Left ventricle myocardium superior (tissue), 1 donor: ENCODE results near the gene LYST. TPM values are rescaled to one million over a fixed set of nuclear protein-coding genes. Genes with fewer than 3 reads are reported as not detected.

Source experiments
- ATAC-seq: fragments of 200-7000 bp; cut with Tn5 transposase; one replicate; pipeline ENCODE4 v1.9.1; 2020; ENCODE audit warnings: mild to moderate bottlenecking, moderate library complexity
- DNase-seq: peaks from one replicate; pipeline ENCODE4 v3.0.0-alpha.2; 2020
- intact Hi-C: fragments of 100-400 bp; cut with micrococcal nuclease; formaldehyde crosslinking; loops from one replicate; pipeline ENCODE4 v1.11.0; 2022
- total RNA-seq: library from RNA; stranded (reverse); fragmentation: NEBNext Ultra II Directional; extraction: Animal tissue kit (Norgen Biotek cat#: 25700); gene quantifications from one replicate; pipeline ENCODE4 v1.2.1, GENCODE V29; 2021
- donor health status: DM: no; HTN: yes; CAD: no; lungs with severe emphysema.

The LYST gene
- total RNA-seq, 1 donor from 2014 or later, result 11.9 TPM

DNA sequence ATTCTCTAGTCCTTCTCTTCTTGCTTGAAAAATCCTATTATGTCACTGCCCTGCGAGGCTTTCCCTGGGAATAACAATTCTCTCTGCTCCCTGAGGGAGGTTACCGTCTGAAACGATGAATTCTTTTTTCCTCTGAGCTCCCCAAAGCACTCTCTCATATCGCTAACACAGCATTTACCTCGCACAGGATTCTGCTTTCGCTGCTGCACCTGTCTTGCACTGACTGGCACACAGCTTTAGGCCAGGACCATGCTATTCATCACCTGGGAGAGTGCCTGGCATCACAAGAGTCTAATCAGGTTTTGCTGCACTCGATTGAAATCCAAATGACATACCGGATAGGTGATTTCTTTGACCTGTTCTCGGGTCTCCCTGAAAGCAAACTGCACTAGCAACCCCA, 164.3 kb downstream of the LYST start:
- DNase-seq, result no peak
- intact Hi-C loops, result loop anchor here (10.0 kb wide), 1 partner anchor 62 kb away; no protein-coding TSS in a partner anchor
- no peak for ATAC-seq

- ATAC-seq (no peak), DNase-seq (no peak)
- intact Hi-C loops, result no loop called here
These were observed 169.2 kb downstream of the LYST start for GRCh38 chr1:235697508-235697907.

DNA sequence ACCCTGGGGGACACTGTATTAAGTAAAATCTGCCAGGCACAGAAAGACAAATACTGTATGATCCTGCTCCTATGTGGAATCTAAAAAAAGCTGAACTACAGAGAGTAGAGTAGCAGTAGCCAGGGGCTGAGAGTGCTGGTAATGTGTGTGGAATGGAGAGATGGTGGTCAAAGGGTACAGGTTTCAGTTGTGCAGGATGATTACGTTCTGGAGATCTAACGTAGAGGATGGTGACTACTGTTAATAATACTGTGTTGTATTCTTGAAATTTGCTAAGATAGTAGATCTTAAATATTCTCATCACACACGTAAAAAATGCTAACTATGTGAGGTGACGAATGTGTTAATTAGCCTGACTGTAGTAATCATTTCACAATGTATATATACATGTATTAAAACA, 177.3 kb downstream of the LYST start:
- no peak for DNase-seq
- intact Hi-C loops, result no loop called here
- ATAC-seq, result no peak

DNA sequence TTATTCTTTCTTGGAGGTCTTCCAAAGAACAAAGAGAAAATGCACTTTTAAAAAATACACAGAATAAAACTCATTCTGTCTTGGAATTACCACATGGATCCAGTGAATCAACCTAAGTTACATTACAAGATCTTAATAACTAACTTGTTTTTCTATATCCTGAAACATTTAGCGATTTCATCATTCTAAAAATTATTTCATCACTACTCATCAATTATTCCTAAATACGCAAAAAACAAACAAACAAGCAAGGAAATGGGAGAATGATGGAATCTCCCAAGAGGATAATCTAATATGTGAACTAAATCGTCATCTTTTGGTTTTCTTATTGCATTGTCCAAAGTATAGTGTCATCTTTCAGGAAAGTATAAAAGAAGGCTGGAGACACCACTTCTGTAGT, 178.6 kb downstream of the LYST start:
- no peak for DNase-seq

DNA sequence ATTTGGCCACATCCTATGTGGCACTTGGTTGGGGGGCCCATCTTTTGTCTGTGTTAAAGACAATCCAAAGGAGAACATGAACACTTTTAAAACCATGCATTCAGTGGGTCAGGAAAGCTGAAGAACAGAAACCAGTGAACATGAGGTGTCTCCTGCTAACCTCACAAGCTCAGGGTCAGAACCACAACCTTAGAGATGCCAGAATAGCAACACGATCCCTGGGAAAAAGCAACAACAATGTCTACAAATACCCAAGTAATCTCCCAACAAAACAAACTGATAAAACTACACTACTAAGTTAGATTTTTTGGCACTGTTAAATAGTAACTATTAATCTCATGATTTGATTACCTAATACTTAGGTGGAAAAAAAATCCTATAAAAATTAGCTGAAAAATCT, 183.1 kb downstream of the LYST start:
- intact Hi-C loops, result no loop called here

More for the DNA sequence above, 178.6 kb downstream of the LYST start:
- ATAC-seq, result no peak
- intact Hi-C loops, result no loop called here

DNA sequence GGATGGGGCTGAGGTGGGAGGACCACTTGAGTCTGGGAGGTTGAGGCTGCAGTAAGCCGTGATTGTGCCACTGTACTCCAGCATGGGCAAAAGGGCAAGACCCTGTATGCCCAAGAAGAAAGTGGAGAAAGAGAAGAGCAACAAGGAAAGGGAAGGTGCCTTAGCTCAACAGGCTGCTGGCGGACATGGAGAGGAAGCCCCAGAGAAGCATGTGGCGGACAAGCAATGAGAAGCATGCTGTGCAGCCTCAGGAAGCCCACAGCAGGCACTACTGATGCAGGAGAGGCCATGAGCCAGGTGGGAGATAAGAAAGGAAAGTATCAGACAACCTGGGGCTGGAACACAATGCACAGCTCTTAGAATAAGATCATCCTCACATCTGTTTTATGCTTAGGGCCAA, 184.5 kb downstream of the LYST start:
- no peak for DNase-seq
- intact Hi-C loops, result no loop called here

More for the DNA sequence above, 183.1 kb downstream of the LYST start:
- ATAC-seq (no peak), DNase-seq (no peak)

GRCh38 chr1:235679644-235680043, 187.1 kb downstream of the LYST start:
- DNase-seq, result no peak
- no peak for ATAC-seq
- intact Hi-C loops, result no loop called here

More for the DNA sequence above, 184.5 kb downstream of the LYST start:
- no peak for ATAC-seq

DNA sequence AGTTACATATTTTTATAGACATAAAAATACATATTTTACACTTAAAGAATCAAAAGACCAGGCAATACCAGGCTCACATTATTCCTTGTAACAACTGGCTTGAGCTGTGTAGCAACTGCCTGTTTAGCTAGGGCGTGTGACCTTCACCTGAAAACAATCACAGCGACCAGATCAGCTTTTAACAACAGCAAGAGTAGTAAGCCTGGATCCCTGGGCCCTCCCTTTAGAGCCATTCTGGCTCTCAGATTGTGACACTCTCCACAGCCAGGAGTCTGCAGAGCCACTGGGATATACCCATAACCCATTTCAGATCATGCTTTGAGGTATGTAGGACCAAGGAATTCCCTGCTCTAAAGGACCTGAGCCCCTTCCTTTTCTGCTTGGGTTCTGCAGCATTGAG, 187.7 kb downstream of the LYST start:
- intact Hi-C loops, result no loop called here
- no peak for ATAC-seq
- no peak for DNase-seq

DNA sequence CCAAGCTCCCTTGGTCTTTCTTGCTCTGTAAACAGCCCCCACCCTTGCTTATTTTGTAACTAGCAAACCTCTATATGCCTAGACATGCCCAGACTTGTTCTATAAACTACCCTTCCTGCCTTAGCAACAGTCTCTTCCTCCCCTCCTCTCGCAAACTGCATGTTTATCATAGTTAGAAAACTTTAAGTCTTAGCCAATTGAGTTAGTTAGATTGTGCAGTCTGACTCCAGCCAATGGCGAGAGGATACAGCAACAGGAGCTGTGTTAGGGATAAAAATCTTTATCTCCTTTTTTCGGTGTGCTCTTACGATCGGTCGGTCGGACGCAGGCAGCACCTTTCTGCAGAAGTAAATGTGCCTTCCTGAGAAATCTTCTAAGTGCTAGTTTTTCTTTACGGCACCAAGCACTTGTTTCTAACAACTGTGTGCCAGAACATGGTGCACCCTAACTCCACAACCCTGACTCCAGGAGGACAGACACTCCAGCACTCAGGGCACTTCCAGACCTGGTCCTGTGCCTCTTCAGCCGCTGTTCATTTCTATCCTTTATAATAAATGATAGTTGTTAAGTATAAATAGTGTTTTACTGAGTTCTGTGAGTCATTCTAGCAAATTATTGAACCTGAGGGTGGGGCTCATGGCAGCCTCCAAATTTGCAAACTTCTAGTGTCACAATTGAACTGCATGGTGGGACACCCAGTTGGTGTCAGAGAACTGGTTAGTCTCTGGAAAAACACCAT, 191.4 kb downstream of the LYST start:
- DNase-seq (no peak), ATAC-seq (no peak)
- intact Hi-C loops, result no loop called here

DNA sequence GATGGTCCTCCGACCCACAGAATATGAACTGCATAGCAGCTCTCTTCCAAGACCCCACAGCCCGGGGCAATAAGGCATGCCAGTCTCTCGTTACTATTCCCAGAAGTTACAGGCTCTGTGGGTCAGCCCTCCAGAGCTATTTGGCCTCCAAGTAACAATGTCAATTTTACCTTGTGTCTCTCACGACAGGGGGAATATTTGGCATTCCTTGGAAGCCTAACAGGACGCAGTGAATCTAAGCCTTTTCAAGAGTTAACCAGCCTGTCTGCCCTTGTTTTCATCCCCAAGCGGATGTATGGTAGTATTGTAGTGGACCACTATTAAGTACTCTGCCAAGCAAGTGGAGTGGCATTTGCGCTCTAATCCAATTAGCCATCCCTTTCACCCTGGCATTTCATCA, 192.7 kb downstream of the LYST start:
- intact Hi-C loops, result no loop called here
- DNase-seq (no peak), ATAC-seq (no peak)

DNA sequence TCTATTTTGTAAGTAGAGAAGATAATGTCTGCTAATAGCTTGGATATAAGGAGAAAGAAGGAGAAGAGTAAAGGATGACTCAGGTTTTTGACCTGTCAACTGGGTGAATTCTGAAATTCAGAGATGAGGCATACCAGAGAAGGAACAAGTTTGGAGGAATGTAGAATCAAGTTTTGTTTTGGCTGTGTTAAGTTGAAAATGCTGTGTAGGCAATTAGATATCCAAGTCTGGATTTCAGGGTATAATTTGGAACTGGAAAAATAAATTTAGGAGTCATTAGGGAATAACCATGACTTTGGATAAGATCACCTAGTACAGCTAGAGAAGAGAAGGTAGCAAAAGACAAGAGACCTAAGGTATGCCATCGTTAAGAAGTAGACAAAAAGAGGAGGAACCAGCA, 194.7 kb downstream of the LYST start:
- no peak for DNase-seq
- ATAC-seq, result no peak
- intact Hi-C loops, result no loop called here

GRCh38 chr1:235670157-235670776, 196.4 kb downstream of the LYST start:
- intact Hi-C loops, result no loop called here
- ATAC-seq (no peak), DNase-seq (no peak)

GRCh38 chr1:235669277-235669676, 197.4 kb downstream of the LYST start:
- no peak for DNase-seq
- no peak for ATAC-seq
- intact Hi-C loops, result no loop called here

DNA sequence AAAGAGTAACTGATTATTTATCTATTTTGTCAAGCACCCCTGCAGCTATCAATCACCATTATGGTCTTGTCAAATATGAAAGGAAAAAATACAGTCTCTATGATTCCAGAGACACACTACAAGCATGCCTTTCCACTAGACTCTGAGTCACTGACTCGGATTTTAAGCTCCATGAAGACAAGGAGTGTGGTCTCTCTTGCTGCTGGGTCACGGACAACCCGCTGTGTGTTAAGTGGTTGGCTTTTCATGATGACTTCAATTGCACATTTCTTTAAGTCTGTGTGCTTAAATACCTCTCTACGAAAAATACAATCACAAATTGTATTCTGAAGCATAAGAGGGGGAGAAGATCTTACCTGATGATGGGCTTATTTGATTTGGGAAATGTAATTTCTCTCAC, 203.1 kb downstream of the LYST start:
- ATAC-seq, result no peak
- DNase-seq, result no peak
- intact Hi-C loops, result no loop called here

GRCh38 chr1:235661568-235661967, 205.1 kb downstream of the LYST start:
- DNase-seq (no peak), ATAC-seq (no peak)
- intact Hi-C loops, result no loop called here

DNA sequence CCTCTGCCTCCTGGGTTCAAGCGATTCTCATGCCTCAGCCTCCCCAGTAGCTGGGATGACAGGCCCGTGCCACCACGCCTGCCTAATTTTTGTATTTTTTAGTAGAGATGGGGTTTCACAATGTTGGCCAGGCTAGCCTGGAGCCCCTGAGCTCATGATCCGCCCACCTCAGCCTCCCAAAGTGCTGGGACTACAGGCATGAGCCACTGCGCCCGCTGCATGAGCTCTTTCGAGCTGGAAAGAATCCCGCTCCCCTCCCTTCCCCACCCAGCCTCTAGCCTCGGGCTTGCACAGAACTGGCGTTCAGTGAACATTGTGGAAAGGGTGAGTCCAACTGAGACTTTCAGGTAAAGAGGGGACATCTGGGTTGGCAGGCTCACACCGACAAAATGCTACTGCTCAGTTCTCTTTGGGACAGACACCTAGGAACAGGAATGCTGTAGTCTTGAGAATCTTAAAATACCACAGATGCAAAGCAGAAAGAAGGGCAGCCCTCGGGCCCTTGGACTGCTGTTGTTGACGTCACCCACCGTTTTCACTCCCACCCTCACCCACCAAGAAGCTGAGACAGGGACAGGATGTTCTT, 207.4 kb downstream of the LYST start:
- ATAC-seq (no peak), DNase-seq (no peak)
- intact Hi-C loops, result no loop called here

DNA sequence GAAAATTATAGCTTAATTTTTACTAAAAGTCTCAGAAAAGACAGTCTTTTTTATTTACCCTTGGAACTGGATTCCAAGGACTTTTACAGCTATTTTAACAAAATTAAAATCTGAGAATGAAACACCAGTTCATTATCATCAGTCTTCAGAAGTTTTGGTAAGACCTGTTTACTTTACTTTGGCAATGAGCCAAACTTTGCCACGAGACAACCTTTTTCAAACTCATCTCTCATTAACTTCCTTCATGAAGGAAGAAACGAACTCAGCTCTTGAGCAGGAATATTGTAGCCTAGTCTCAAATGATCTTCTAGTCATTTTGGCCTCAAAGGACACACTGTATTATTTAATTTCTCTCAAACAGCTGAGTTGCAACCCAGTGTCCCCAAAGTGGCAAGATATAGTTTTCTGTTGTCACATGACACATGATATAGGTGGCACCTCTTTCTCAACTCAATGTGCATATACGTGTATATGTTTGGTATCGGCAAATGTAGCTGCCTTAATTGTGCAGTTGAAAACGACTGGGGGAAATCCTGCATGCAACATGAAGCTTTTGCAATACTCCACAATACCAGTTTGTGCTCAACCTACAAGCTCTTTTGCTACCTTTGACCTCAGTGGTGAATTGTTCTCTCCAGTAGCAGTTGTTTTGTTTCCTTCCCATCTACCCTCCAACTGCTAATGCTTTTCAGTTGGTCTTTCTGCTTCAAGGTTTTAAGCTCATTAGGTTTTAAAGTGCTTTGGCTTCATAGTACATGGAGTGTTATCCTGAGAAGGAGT, 208.8 kb downstream of the LYST start:
- ATAC-seq (no peak), DNase-seq (no peak)
- intact Hi-C loops, result no loop called here

- intact Hi-C loops, result no loop called here
- DNase-seq (no peak), ATAC-seq (no peak)
These were observed 209.4 kb downstream of the LYST start for GRCh38 chr1:235657269-235657668.

DNA sequence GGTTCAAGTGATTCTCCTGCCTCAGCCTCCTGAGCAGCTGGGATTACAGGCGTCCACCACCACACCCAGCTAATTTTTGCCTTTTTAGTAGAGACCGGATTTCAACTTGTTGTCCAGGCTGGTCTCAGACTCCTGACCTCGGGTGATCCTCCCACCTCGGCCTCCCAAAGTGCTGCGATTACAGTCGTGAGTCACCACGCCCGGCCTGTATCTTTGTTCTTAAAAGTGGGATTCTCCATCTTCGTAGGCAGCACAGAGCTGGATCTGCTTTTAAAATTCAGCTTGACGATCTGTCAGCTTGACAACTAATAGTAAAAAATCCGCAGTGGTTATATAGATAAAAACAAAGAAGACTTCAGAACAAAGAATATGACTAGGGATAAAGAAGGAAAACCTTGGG, 214.3 kb downstream of the LYST start:
- ATAC-seq (no peak), DNase-seq (no peak)
- intact Hi-C loops, result no loop called here

DNA sequence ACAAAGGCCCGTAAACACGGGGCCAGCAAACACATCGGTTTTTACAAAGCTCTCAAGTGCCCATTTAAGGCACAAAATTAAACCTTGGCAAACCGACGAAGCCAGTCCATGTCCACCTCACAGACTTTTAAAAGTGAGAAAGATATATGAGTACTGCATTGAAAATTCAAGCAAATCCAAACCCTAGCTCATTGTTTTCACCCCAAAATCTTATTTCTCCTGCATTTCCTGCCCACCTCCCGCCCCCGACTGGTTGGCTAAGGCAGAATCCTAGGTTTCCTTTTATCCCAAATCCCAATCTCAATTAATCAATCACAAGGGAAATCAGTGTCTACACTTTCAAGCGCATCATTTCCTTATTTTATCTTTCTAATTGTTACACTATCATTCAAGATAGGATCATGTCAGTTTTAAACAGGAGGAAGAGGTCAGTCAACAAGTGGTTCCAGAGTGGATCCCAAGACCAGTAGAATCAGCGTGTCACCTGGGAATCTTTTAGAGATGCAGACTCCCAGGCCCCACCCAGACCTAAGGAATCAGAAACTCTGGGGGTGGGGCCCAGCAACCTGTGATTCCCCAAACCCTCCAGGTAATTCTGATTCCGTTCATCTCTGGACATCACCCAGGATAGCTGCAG, 215.4 kb downstream of the LYST start:
- intact Hi-C loops, result no loop called here
- no peak for ATAC-seq
- no peak for DNase-seq
